Stimulated activated CD8-positive, alpha-beta memory T cell treated with anti-CD3 and anti-CD28 coated beads, Interleukin-15, amount 100 ng/mL, for 1 hour (primary cell): Measurements from ENCODE around the gene TVP23B.
A peak's percentile ranks its signal among the peaks of the same experiment; 100 is the strongest.
"Not testable (repeated sequence)": the region's sequence is repeated elsewhere in the genome, so short reads cannot be mapped to it uniquely, and the experiment has no call there.

Source experiments
- DNase-seq: peaks from one replicate; pipeline ENCODE4 v3.0.0-alpha.2; 2020; ENCODE audit warnings: low read depth

Gene TVP23B

DNA sequence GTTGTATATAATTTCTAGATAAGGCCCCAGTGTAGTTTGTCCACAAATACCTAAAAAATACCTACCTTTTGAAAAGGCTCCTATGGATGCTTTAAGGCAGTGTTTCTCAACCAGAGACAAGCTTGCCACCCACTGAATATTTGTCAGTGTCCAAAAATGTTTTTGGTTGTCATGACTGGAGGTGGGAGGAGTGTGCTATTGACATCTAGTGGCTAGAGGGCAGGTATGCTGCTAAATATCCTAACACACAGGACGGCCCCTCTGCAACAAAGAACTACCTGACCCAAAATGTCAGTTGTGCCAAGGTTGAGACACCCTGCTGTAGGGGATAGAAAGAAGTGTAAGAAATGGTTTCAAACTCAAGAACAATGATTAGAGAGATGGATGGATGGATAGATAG, 10.4 kb downstream of the TVP23B start:
- DNase-seq, result not testable (repeated sequence)

DNA sequence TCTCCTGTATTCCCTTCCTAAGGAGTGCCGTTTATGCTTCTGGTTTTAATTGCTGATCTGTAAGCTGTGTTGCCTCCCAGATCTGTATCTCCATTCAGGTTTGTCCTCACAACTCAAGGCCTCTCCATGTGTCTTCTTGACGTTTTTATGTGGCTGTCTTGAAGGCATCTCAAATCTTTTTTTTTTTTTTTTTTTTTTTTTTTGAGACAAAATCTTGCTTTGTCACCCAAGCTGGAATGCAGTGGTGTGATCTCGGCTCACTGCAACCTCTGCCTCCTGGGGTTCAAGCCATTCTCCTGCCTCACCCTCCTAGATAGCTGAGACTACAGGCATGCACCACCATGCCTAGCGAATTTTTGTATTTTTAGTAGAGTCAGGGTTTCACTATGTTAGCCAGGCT, 13.9 kb downstream of the TVP23B start:
- not testable (repeated sequence) for DNase-seq

DNA sequence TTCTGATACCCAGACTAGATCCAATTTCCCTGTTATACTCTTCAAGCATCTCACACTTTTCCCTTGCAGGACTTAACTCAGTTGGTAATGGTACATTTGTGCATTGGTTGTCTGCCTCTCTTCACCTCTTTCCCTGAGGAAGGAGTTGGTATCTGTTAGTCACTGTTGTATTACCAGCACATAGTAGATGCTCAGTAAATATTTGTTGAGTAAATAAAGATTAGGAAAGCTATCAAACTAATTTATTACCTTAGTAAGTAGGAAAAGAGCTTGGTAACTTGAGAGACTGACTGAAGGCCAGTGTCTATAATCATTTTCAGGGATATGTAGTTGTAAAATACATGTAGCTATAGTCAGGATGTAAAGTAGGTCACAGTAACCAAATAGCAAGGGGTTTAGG, 15.9 kb downstream of the TVP23B start:
- DNase-seq, result not testable (repeated sequence)

DNA sequence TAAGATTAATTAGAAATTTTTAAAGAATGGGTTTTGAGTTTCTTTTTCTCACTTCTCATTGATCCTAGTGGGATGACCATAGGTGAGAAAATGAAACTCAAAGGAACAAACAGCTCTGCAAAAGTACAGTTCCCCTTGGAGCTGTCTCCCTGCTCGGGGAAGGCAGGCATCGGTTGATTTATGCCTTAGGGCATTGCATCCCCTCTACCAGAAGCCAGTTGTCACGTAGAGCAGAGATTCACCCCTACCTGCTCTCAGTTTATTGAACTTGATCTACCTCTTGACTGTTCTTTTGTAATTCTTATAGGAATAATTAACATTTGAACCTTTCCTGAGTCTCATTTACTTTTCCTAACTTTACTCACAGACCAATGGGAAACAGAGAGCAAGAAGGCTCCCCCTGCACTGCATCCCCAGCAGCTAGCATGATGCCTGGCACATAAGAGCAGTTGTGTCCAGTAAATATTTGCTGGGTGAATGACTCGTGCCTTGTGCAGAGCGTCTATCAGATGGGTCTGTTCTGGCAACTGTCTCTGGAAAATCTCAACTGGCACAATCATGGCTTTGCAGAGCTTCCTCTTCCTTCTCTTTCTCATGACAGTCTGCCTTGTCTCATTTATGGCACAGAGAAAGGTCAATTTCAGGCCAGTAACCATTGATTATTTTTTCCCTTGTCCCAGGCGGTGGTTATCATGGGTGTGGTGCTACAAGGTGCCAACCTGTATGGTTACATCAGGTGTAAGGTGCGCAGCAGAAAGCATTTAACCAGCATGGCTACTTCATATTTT, 22.7 kb downstream of the TVP23B start:
- not testable (repeated sequence) for DNase-seq

DNA sequence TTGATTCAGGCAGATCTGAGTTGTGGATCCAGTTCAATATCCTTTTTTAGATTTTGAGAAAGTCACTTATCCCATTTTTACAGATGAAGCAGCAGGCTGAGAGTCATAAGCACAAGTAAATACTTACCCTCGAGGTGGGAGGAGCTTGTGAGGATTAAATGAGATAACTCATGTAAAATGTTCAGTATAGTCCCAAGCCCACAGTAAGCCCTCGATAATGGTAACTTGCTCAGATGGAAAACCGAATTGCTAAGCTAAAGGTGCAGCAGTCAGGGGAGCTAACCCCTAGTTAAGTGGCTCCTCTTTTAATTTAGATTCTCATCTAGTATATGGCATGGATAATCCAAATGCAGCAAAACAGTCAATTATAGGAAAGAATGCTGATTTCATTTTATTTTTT, 34.9 kb downstream of the TVP23B start:
- not testable (repeated sequence) for DNase-seq

DNA sequence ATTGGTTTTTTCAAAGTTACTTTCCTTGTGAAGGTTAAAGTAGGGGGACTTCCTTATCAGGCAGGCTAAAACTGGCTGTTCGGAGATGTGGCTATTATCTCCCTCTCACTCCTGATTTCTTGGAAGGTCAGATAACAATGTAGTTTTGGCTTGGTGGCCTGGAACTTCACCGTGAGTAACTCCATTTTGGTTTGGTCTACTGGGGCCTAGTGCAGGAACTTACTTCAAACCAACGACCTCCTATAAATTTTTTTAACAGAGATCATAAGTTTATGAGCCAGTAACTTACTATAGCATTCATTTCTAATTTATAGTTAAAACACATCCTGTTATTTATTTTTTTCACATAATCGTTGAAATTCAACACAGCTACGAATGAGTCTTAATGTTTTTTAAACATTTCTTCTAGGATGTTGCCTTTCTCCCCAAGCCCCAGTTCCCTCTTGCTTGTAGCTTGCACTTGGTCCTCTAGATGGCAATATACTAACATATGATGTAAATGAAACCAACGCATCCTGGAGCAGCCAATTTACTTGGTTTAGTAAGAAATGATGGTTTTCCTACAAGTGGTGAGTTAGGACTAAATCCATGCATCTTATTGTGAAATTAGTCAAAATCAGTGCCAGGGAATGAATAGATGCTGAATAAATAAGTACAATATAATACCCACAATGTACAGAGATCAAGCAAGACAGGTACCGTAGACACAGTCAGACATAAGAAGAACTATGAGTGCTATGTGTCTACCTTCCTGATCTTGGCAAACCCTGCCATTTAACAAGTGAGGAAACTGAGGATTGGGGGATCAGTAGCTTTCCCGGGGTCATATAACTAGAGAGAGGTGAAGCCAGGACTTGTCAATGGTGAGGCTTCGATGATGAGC, 35.7 kb downstream of the TVP23B start:
- peak; percentile 4 for DNase-seq

DNA sequence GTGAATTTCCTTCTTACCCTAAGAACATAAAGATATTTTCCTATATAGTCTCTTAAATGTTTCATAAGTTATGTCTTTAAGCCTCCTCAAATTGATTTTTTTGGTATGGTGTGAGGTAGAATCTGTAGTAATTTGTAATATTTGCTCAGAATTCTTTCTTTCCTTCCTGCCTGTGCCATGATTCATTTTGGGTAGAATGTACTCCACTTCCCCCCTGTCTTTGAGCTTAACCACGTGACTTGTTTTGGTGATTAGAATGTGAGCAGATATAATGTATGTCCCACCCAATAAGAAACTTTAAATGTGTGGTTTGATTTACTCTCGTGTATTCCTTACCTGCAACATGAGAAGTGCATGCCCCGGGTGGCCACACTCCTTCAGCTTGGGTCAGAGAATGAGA, 40.4 kb downstream of the TVP23B start:
- DNase-seq, result not testable (repeated sequence)

DNA sequence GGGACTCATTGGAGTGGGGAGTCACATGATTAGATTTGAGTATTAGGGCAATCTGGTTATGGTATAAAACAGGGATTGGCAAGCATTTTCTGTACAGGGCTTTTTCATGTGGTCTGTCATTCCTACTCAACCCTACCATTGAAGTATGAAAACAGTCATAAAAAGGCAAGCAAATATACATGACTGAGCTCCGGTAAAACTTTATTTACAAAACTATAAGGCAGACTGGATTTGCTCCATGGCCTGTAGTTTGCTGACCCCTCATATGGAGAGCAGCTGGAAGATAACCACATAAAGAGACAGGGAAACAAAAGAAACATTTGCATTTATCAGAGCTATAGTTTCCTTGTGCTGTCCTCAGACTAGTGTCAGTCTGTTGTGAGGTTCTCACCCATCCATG, 46.6 kb downstream of the TVP23B start:
- not testable (repeated sequence) for DNase-seq

DNA sequence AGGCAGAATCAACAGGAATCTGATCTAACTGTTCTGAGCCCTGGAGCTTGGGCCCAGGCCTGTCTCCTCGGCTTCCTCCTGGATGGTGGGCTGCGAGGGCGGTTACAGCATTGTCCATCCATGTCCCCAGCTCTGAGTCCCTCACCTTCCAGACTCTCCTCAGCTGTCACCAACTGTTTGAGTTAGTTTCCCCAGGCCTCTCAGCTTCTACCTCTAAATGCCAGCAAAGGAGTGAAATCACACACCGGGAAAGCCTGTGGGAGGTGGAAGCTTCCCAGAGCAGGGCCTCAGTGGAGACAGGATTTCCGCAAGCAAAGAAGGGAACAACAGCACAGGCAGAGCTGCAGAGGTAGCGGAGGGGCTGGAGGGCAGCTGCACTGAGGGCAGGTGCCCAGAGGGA, 67.5 kb downstream of the TVP23B start:
- DNase-seq, result no peak

DNA sequence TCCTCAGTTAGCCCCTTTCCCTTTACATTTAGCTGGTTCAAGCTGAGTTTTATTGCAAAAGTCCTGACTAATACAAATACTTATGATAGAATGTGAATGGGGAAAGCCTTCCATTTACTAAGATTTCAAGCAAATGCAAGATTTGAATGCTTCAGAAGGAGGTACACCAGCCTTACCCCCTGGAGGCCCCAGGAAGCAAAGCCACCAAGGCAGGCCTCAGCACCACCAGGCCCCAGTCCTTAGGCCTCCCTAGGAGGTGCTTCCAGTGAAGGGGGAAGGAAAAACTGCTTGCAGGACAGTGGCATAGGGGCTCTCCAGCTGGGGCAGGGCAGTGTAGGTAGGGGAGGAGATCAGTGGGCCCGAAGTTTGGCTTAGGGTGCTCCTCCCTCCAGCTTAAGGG, 69.7 kb downstream of the TVP23B start:
- no peak for DNase-seq

DNA sequence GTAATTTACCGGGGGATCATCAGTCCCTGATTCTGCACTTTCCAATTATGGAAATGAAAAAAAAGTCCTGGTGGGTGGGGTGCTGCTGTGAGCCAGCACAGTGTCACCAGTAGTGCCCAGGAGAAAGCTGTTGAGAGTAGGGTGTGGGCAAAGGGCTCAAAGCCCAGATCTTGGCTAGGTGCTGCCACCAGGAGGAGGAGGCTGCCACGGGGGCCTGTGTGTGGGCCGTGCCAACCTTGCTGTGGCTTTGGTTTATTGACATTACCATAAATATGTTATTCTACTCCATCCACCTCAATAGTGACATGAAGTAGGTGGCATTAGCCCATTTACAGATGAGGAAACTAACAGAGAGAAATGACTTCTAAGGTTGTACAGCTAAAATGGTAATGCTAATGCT, 70.2 kb downstream of the TVP23B start:
- DNase-seq, result no peak

DNA sequence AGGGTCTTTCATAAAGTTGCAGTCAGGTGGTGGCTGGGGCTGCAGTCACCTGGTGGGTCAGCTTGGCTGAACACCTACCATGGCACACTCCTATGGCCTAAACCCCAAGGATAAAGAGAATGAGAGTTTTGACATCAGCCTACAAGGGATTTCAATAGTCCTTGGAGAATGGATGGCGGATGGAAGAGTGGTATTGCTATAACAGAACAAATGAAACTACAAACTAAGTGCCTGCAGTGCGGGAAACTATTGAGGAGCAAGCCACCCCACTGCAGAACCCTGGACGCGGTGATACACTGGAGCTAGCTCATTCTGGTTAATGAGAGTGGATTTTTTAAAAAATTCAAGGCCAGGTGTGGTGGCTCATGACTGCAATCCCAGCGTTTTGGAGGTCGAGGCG, 74.0 kb downstream of the TVP23B start:
- no peak for DNase-seq

DNA sequence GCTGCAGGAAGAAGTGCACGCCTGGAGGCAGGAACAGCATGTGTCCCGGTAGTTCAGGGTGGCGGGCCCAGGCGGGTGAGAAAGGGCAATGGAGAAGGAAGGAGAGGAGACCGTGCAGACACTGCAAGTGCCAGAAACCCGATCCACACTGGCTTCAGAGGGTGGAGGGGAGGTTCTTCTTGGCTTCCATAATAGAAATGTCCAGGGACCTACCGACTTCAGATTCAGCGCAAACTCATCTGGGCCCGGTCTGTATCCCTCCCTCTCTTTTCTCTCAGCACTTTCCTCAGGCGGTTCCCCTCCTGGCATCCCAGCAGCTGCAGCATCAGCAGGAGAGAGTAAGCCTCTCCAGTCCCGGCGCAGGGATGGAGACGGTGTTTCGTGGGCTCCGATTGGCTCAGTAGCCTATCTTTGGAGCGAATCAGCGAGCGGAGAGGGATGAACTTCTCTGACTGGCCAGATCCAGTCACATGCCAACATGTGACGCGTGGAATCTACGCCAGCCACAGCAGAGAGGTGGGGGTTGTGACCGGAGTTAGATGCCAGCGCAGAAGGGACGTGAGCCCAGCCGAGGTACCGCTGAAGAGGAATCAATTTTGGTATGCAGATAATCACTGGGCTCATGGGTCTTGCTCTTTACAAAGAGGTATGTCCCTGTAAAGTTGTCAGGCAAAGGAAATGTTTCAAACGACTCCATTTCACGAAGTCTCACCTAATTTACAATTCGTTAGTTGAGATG, 75.0 kb downstream of the TVP23B start:
- DNase-seq, result peak; percentile 73
